ENCODE measurements around the gene TEKT2.

GRCh38 chr1:36086529-36087232 lies 2.8 kb downstream of the TEKT2 start:
- no peak for TF ChIP-seq CTCF (IDR thresholded peaks at IDR 0.05; ENCODE audit: low read depth, low read length, poor library complexity, severe bottlenecking)
- TF ChIP-seq EZH2phosphoT487 (IDR thresholded peaks at IDR 0.05; ENCODE audit: borderline replicate concordance, low read length): no peak
